Mesothelial cell of epicardium (in vitro differentiated cells): ENCODE measurements around the gene PHF2. TPM values are rescaled to one million over a fixed set of nuclear protein-coding genes. Genes with fewer than 3 reads are reported as not detected.

ENCODE experiments used
- DNase-seq, 2 experiments: peaks; one replicate each; pipeline ENCODE4 v3.0.0; 2021; ENCODE audit warnings: low spot score in 2 of 2; ENCODE audit not compliant: unreplicated experiment in 2 of 2
- H3K27ac Mint-ChIP-seq: 2 replicates; pipeline ENCODE4 v1.8.0; 2021; ENCODE audit warnings: mixed read lengths
- H3K27me3 Mint-ChIP-seq: 2 replicates; pipeline ENCODE4 v1.8.0; 2021; ENCODE audit warnings: low read depth, mixed read lengths
- H3K36me3 Mint-ChIP-seq: 2 replicates; pipeline ENCODE4 v1.8.0; 2021; ENCODE audit warnings: mixed read lengths
- H3K4me1 Mint-ChIP-seq: 2 replicates; pipeline ENCODE4 v1.8.0; 2021; ENCODE audit warnings: mixed read lengths
- H3K4me3 Mint-ChIP-seq: 2 replicates; pipeline ENCODE4 v1.8.0; 2021; ENCODE audit warnings: mild to moderate bottlenecking, moderate library complexity, mixed read lengths
- H3K9me3 Mint-ChIP-seq: 2 replicates; pipeline ENCODE4 v1.8.0; 2021; ENCODE audit warnings: mixed read lengths
- total RNA-seq: library from RNA; stranded (reverse); gene quantifications from 3 replicates; pipeline ENCODE4 v1.2.1, GENCODE V29; 2021
- TF ChIP-seq, protein P1 (sequence below): fragments of 200-600 bp; sonication (generic); IDR thresholded peaks from one replicate; pipeline ENCODE4 v1.5.0; 2021; ENCODE audit warnings: antibody characterized with exemption; ENCODE audit not compliant: unreplicated experiment

PHF2 gene
- total RNA-seq, 1 donor from 2014 or later, result 37.6 TPM

- DNase-seq, result peak in 1 of 2 experiments; percentile 31
- Mint-ChIP-seq H3K27ac (no peak overlapping the region), H3K27me3 (peaks cover 11% of the 10 kb centered on the region), H3K36me3 (no peaks in the 10 kb centered on the region), H3K9me3 (peaks cover 16% of the 10 kb centered on the region), H3K4me3 (no peak overlapping the region), H3K4me1 (no peaks in the 10 kb centered on the region)
- TF ChIP-seq, protein P1, sequence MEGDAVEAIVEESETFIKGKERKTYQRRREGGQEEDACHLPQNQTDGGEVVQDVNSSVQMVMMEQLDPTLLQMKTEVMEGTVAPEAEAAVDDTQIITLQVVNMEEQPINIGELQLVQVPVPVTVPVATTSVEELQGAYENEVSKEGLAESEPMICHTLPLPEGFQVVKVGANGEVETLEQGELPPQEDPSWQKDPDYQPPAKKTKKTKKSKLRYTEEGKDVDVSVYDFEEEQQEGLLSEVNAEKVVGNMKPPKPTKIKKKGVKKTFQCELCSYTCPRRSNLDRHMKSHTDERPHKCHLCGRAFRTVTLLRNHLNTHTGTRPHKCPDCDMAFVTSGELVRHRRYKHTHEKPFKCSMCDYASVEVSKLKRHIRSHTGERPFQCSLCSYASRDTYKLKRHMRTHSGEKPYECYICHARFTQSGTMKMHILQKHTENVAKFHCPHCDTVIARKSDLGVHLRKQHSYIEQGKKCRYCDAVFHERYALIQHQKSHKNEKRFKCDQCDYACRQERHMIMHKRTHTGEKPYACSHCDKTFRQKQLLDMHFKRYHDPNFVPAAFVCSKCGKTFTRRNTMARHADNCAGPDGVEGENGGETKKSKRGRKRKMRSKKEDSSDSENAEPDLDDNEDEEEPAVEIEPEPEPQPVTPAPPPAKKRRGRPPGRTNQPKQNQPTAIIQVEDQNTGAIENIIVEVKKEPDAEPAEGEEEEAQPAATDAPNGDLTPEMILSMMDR, result no peak
Observed at GRCh38 chr9:93684161-93684765, 107.9 kb downstream of the PHF2 start.

GRCh38 chr9:93684806-93685543 lies 108.6 kb downstream of the PHF2 start:
- H3K4me1 Mint-ChIP-seq, result no peaks in the 10 kb centered on the region
- H3K36me3 Mint-ChIP-seq, result no peaks in the 10 kb centered on the region
- H3K27me3 Mint-ChIP-seq, result peaks cover 11% of the 10 kb centered on the region
- no peak overlapping the region for H3K4me3 Mint-ChIP-seq
- H3K27ac Mint-ChIP-seq, result no peak overlapping the region
- peak in 1 of 2 experiments; percentile 38 for DNase-seq
- peaks cover 22% of the 10 kb centered on the region for H3K9me3 Mint-ChIP-seq
- TF ChIP-seq, protein P1, result no peak

- no peaks in the 10 kb centered on the region for H3K4me1 Mint-ChIP-seq
- no peak overlapping the region for H3K27ac Mint-ChIP-seq
- no peak overlapping the region for H3K4me3 Mint-ChIP-seq
- peaks cover 11% of the 10 kb centered on the region for H3K27me3 Mint-ChIP-seq
- TF ChIP-seq, protein P1, result no peak
- DNase-seq, result peak in 1 of 2 experiments; percentile 29
- H3K36me3 Mint-ChIP-seq, result peaks cover 2% of the 10 kb centered on the region
- H3K9me3 Mint-ChIP-seq, result peaks cover 31% of the 10 kb centered on the region
Observed at GRCh38 chr9:93686127-93686879, 109.9 kb downstream of the PHF2 start.

DNA sequence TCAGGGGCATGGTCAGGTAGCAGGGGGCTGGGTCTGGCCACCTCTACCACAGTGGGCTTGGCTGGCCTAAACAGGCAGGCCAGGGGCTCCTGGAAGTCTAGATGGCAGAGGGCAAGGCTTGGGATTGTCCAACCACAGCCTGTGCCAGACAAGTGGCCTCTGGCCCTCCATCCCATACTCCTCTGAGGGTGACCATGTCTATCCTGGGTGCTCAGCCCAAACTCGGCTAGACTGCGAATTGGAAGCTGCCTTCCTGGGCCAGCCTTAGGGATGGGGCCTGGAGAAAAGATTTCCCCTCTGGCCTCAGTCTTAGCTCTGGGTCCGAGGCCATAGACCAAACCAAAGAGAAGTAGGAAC lies 110.5 kb downstream of the PHF2 start:
- no peak overlapping the region for H3K4me3 Mint-ChIP-seq
- peaks cover 31% of the 10 kb centered on the region for H3K9me3 Mint-ChIP-seq
- peak in 1 of 2 experiments; percentile 25 for DNase-seq
- H3K36me3 Mint-ChIP-seq, result peaks cover 2% of the 10 kb centered on the region
- H3K27me3 Mint-ChIP-seq, result peaks cover 11% of the 10 kb centered on the region
- TF ChIP-seq, protein P1, result no peak
- H3K4me1 Mint-ChIP-seq, result no peaks in the 10 kb centered on the region
- no peak overlapping the region for H3K27ac Mint-ChIP-seq

DNA sequence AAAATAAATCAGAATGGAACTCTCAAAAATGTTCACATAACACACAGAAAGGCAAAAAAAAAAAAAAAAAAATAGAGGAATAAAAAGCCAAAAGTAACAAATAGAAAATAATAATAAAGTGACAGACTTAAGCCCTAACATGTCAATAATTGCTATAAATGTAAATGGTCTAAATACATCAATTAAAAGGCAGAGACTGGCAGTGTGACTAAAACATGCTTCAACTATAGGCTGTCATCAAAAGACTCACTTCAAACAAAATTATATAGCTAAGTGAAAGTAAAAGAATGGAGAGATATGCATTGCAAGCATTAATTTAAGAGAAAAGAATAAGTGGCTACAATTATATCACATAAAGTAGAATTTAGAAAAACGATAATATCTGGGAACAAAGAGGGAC lies 114.2 kb downstream of the PHF2 start:
- no peak for DNase-seq
- Mint-ChIP-seq H3K27me3 (peaks cover 15% of the 10 kb centered on the region), H3K27ac (no peak overlapping the region), H3K9me3 (peaks cover 36% of the 10 kb centered on the region), H3K4me3 (no peak overlapping the region), H3K4me1 (no peaks in the 10 kb centered on the region), H3K36me3 (peaks cover 2% of the 10 kb centered on the region)
- TF ChIP-seq, protein P1, result no peak
